ENCODE measurements around the gene FIGN. TPM values are rescaled to one million over a fixed set of nuclear protein-coding genes. Genes with fewer than 3 reads are reported as not detected.
A peak's percentile ranks its signal among the peaks of the same experiment; 100 is the strongest.

FIGN gene
- total and polyA plus RNA-seq, 2 of the 4 experiments (the other 2 are of a cell fraction): 0.77 to 0.90 TPM

GRCh38 chr2:163723348-163723747, 12.5 kb downstream of the FIGN start:
- no peak overlapping the region for H2AK9ac ChIP-seq (replicated peaks; ENCODE audit: low read depth, low read length, poor library complexity)
- H3K9ac ChIP-seq (ENCODE audit: low read depth, low read length): no peak overlapping the region
- no peak overlapping the region for H3K4me2 ChIP-seq (ENCODE audit: low read depth, low read length)
- no peak overlapping the region for H2AFZ ChIP-seq (replicated peaks; ENCODE audit: low read length, poor library complexity)
- WGBS, 2 experiments (ENCODE audit: extremely low coverage in 2 of 2, insufficient read length in 1 of 2): 100% methylated on average over 2 of the region's 3 CpGs; no CpG with 5 or more reads in 1 of the 2 experiments
- H2BK20ac ChIP-seq (ENCODE audit: low read depth, low read length): no peak overlapping the region
- no peak overlapping the region for H2BK5ac ChIP-seq (ENCODE audit: low read depth, low read length, poor library complexity, severe bottlenecking)
- H4K8ac ChIP-seq (ENCODE audit: low read depth in 2 of 2, low read length in 2 of 2): no peak overlapping the region
- H3K14ac ChIP-seq (replicated peaks; ENCODE audit: low read depth, low read length): no peak overlapping the region
- H4K5ac ChIP-seq (ENCODE audit: low read depth, low read length): no peak overlapping the region
- ChIA-PET CTCF (no interaction called here), POLR2A (ENCODE audit: unreplicated experiment) (no interaction called here)
- H3K9me1 ChIP-seq (ENCODE audit: insufficient read depth, low read length): no peaks in the 10 kb centered on the region
- H3K27ac ChIP-seq (ENCODE audit: insufficient read depth, low read length): no peak overlapping the region
- BruUV-seq (replicated peaks): no TSS peak
- no peaks in the 10 kb centered on the region for H4K20me1 ChIP-seq (ENCODE audit: insufficient read depth, low read length)
- H3K23ac ChIP-seq (ENCODE audit: low read depth, low read length): no peak overlapping the region
- H3K4ac ChIP-seq (ENCODE audit: low read depth, low read length): no peak overlapping the region
- no peak overlapping the region for H3K4me3 ChIP-seq (ENCODE audit: insufficient read depth, low read depth, low read length)
- H2BK15ac ChIP-seq (ENCODE audit: low read depth, low read length): no peak overlapping the region
- H3K18ac ChIP-seq (ENCODE audit: low read depth, low read length): no peak overlapping the region
- DNase-seq (no peak), ATAC-seq (ENCODE audit: low read depth) (no peak)
- intact Hi-C loops (cut with micrococcal nuclease) (no loop called here), in situ Hi-C loops (cut with MboI; ENCODE audit: low sequenced_read_pairs) (no loop called here), dilution Hi-C loops (cut with HindIII; ENCODE audit: low sequenced_read_pairs, unreplicated experiment) (no loop called here)
- H3K27me3 ChIP-seq (ENCODE audit: control insufficient read depth, insufficient read depth, low read length): no peaks in the 10 kb centered on the region
- H3K56ac ChIP-seq (ENCODE audit: extremely low read depth, insufficient read depth, low read length): no peak overlapping the region
- H4K91ac ChIP-seq (ENCODE audit: insufficient read depth, low read depth, low read length): no peak overlapping the region
- TF ChIP-seq CEBPB (IDR thresholded peaks at IDR 0.05; ENCODE audit: low read depth, low read length): peak; percentile 45; the same call in 1 of the 2 replicates
- no peak for TF ChIP-seq CHD1 (IDR thresholded peaks at IDR 0.05; ENCODE audit: low read depth, low read length)
- TF ChIP-seq FOS (IDR thresholded peaks at IDR 0.05; ENCODE audit: low read depth, low read length): no peak
- no peak for TF ChIP-seq MXI1 (IDR thresholded peaks at IDR 0.05; ENCODE audit: borderline replicate concordance, low read depth, low read length)
- no peak overlapping the region for H2AK5ac ChIP-seq (ENCODE audit: low read depth, low read length)
- H2BK120ac ChIP-seq (ENCODE audit: low read depth, low read length): no peak overlapping the region
- H3K36me3 ChIP-seq (ENCODE audit: control insufficient read depth, insufficient read depth, low read length): no peaks in the 10 kb centered on the region
- no peaks in the 10 kb centered on the region for H3K4me1 ChIP-seq (ENCODE audit: control insufficient read depth, insufficient read depth, low read length)
- H3K79me1 ChIP-seq (ENCODE audit: low read depth in 1 of 2, low read length in 2 of 2): peaks cover 0 to 3% of the 10 kb centered on the region in 2 experiments; a peak in 2 of 4 replicates
- H3K9me3 ChIP-seq (ENCODE audit: control insufficient read depth, insufficient read depth, low read length): no peaks in the 10 kb centered on the region

Data from IMR-90 (cell line).